Measurements from ENCODE around the gene DGKQ. TPM values are rescaled to one million over a fixed set of nuclear protein-coding genes. Genes with fewer than 3 reads are reported as not detected.

Gene DGKQ
- total and polyA plus RNA-seq, 2 donors (not counting 3 experiments of a cell fraction or from before 2014, with no cell fraction given), result 15.8 to 20.2 TPM

- Histone ChIP-seq H4K20me1 (replicated peaks; ENCODE audit: control insufficient read depth, extremely low read depth, insufficient read depth, low read length) (no peaks in the 10 kb centered on the region), H3K27me3 (ENCODE audit: control insufficient read depth in 2 of 2, insufficient read depth in 2 of 2, low read length in 2 of 2) (no peaks in the 10 kb centered on the region), H3K4me3 (replicated peaks in 1 of 3; ENCODE audit: insufficient read depth in 1 of 3, low read depth in 1 of 3, low read length in 3 of 3) (no peak overlapping the region), H3K4me2 (ENCODE audit: insufficient read depth, low read length) (no peak overlapping the region), H2AFZ (ENCODE audit: low read depth, low read length) (no peak overlapping the region), H3K9me1 (replicated peaks; ENCODE audit: control insufficient read depth, extremely low read depth, insufficient read depth, low read length) (no peaks in the 10 kb centered on the region), H3K79me2 (ENCODE audit: control insufficient read depth, insufficient read depth, low read length) (no peaks in the 10 kb centered on the region), H3K27ac (ENCODE audit: insufficient read depth, low read depth, low read length) (no peak overlapping the region), H3K9me3 (replicated peaks; ENCODE audit: control insufficient read depth, insufficient read depth, low read length) (no peaks in the 10 kb centered on the region), H3K4me1 (ENCODE audit: control insufficient read depth, extremely low read depth, insufficient read depth, low read length) (no peaks in the 10 kb centered on the region), H3K36me3 (ENCODE audit: control insufficient read depth in 2 of 2, extremely low read depth in 1 of 2, insufficient read depth in 2 of 2, low read length in 2 of 2) (peaks cover 0 to 26% of the 10 kb centered on the region in 2 experiments), H3K9ac (replicated peaks; ENCODE audit: extremely low read depth, insufficient read depth, low read length) (no peak overlapping the region)
- no TSS peak for BruUV-seq (replicated peaks)
- ChIA-PET CTCF (no interaction called here), POLR2A (no interaction called here)
- TF ChIP-seq, protein P1, sequence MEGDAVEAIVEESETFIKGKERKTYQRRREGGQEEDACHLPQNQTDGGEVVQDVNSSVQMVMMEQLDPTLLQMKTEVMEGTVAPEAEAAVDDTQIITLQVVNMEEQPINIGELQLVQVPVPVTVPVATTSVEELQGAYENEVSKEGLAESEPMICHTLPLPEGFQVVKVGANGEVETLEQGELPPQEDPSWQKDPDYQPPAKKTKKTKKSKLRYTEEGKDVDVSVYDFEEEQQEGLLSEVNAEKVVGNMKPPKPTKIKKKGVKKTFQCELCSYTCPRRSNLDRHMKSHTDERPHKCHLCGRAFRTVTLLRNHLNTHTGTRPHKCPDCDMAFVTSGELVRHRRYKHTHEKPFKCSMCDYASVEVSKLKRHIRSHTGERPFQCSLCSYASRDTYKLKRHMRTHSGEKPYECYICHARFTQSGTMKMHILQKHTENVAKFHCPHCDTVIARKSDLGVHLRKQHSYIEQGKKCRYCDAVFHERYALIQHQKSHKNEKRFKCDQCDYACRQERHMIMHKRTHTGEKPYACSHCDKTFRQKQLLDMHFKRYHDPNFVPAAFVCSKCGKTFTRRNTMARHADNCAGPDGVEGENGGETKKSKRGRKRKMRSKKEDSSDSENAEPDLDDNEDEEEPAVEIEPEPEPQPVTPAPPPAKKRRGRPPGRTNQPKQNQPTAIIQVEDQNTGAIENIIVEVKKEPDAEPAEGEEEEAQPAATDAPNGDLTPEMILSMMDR (IDR thresholded peaks at IDR 0.05; ENCODE audit: extremely low read depth in 1 of 2, insufficient read depth in 1 of 2, low read depth in 1 of 2, low read length in 2 of 2), result no peak
- no peak for TF ChIP-seq POLR2AphosphoS5 (IDR thresholded peaks at IDR 0.05; ENCODE audit: insufficient read depth, low read depth, low read length)
- TF ChIP-seq, protein P2, sequence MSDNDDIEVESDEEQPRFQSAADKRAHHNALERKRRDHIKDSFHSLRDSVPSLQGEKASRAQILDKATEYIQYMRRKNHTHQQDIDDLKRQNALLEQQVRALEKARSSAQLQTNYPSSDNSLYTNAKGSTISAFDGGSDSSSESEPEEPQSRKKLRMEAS (IDR thresholded peaks at IDR 0.05; ENCODE audit: insufficient read depth, insufficient read length), result no peak
- TF ChIP-seq JUN (IDR thresholded peaks at IDR 0.05; ENCODE audit: borderline replicate concordance, insufficient read depth, insufficient read length, low read depth), result no peak
- no peak for TF ChIP-seq FOS (IDR thresholded peaks at IDR 0.05; ENCODE audit: borderline replicate concordance, insufficient read depth, low read length)
- no peak for TF ChIP-seq EZH2 (IDR thresholded peaks at IDR 0.05; ENCODE audit: borderline replicate concordance, low read depth, low read length, severe bottlenecking)
- no peak for TF ChIP-seq MYC (IDR thresholded peaks at IDR 0.05; ENCODE audit: low read depth, low read length)
- TF ChIP-seq POLR2A (IDR thresholded peaks at IDR 0.05; ENCODE audit: low read depth, low read length), result no peak
- no peak for TF ChIP-seq GATA2 (IDR thresholded peaks at IDR 0.05; ENCODE audit: insufficient read depth, insufficient read length, low read depth, low read length)
- DNase-seq (ENCODE audit: low read depth, low spot score) (no peak), FAIRE-seq (no peak)
- dilution Hi-C loops (cut with MboI; ENCODE audit: extremely low pct_ligation_motif_present, low sequenced_read_pairs) (no loop called here), intact Hi-C loops (cut with micrococcal nuclease) (no loop called here)
Observed at GRCh38 chr4:964346-965025, 8.9 kb downstream of the DGKQ start.

Measured in endothelial cell of umbilical vein (primary cell).